Activated CD4-positive, alpha-beta T cell treated with anti-CD3 and anti-CD28 coated beads for 36 hours (primary cell): ENCODE results near the gene LTB4R. TPM values are rescaled to one million over a fixed set of nuclear protein-coding genes. Genes with fewer than 3 reads are reported as not detected.
A peak's percentile ranks its signal among the peaks of the same experiment; 100 is the strongest.

Source experiments
- ATAC-seq: fragments of 200-7000 bp; cut with Tn5 transposase; one replicate; pipeline ENCODE4 v1.10.0; 2021; ENCODE audit warnings: mild to moderate bottlenecking, moderate library complexity
- CTCF ChIA-PET: fragments of 350-600 bp; sonication (Branson Sonifier 250); formaldehyde crosslinking; loops from one replicate; lab custom pipeline; 2021; ENCODE audit warnings: antibody characterized with exemption; lab: Charles Lee
- POLR2A ChIA-PET: fragments of 350-600 bp; sonication (Branson Sonifier 250); formaldehyde crosslinking; loops from one replicate; lab custom pipeline; 2021; ENCODE audit warnings: antibody characterized with exemption, inconsistent platforms; lab: Charles Lee
- DNase-seq: peaks from one replicate; pipeline ENCODE4 v3.0.0-alpha.2; 2020
- H3K27ac Mint-ChIP-seq: one replicate; pipeline ENCODE4 v1.8.0; 2021; ENCODE audit warnings: mixed read lengths
- H3K27me3 Mint-ChIP-seq: one replicate; pipeline ENCODE4 v1.8.0; 2021; ENCODE audit warnings: mixed read lengths
- H3K36me3 Mint-ChIP-seq: one replicate; pipeline ENCODE4 v1.8.0; 2021; ENCODE audit warnings: low read depth, mixed read lengths
- H3K4me1 Mint-ChIP-seq: one replicate; pipeline ENCODE4 v1.8.0; 2021; ENCODE audit warnings: mixed read lengths
- H3K4me3 Mint-ChIP-seq: one replicate; pipeline ENCODE4 v1.8.0; 2021; ENCODE audit warnings: mild to moderate bottlenecking, moderate library complexity, mixed read lengths
- H3K9me3 Mint-ChIP-seq: one replicate; pipeline ENCODE4 v1.8.0; 2021; ENCODE audit warnings: low read depth, mixed read lengths
- intact Hi-C, 2 experiments: fragments of 100-400 bp; cut with DNase I in 1 of 2; cut with micrococcal nuclease in 1 of 2; formaldehyde crosslinking; loops; one replicate each; pipeline versions ENCODE4 v1.14.2 to v1.15.1; 2022 to 2024; cut with DNase I, micrococcal nuclease
- total RNA-seq, 2 experiments: library from RNA; stranded (reverse); gene quantifications; one replicate each; pipeline ENCODE4 v1.2.3, GENCODE V29; 2021

LTB4R gene
- total RNA-seq, 2 experiments from 2014 or later: 10.1 to 14.2 TPM

DNA sequence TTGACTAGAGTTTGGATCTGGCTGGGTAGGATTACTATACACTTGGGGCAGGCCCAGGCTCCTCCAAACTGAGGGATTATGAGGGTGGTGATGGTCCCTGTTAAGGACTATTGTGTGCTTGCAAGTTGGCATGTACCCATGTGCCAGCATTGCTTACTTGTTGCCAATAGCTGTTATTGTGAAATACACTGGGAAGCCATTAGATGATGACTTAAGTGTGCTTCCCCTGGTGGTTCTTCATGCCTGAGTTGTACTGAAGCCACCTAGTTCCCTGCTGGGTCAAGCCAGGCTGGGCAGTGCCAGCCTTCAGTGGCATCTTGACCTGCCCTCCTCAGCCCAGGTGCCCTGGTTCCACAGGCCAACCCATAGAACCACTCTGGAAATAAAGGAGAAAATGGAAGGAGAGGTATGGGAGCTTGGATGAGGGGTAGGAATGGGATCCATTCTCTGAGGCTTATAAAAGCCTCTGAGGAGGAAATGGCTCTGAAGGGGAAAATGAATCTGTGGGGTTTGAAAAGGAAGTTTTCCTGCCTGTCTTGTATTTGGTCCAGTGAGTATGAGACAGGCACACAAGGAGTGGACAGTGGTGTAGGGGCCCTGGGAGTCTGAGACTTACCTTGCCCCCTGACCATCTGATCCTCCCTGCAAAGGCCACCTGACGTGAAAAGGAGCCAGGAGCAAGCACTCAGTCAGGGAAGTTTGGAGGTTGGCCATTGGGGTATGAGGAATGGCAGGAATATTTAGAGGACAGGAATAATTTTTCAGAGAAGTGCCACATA is 724 bp downstream of the LTB4R start:
- DNase-seq (no peak), ATAC-seq (no peak)
- H3K27me3 Mint-ChIP-seq: no peaks in the 10 kb centered on the region
- ChIA-PET CTCF (interaction anchor here (1.4 to 16.5 kb wide), 5 partner anchors 14 to 120 kb away, joined by 8 to 430 read pairs (median 44); partner anchors contain the start of genes CHMP4A, DHRS1, GMPR2 and MDP1), POLR2A (interaction anchor here (1.4 kb wide), 1 partner anchor 41 kb away, joined by 3 read pairs; the partner anchor contains the start of gene RABGGTA)
- H3K9me3 Mint-ChIP-seq: no peaks in the 10 kb centered on the region
- H3K27ac Mint-ChIP-seq: peak overlapping the region; percentile 77
- peaks cover 65% of the 10 kb centered on the region for H3K4me1 Mint-ChIP-seq
- peak overlapping the region; percentile 70 for H3K4me3 Mint-ChIP-seq
- intact Hi-C loops: loop anchor here (1.0 to 2.0 kb wide), 3 partner anchors 15 to 119 kb away; no protein-coding TSS in a partner anchor
- H3K36me3 Mint-ChIP-seq: peaks cover 25% of the 10 kb centered on the region

DNA sequence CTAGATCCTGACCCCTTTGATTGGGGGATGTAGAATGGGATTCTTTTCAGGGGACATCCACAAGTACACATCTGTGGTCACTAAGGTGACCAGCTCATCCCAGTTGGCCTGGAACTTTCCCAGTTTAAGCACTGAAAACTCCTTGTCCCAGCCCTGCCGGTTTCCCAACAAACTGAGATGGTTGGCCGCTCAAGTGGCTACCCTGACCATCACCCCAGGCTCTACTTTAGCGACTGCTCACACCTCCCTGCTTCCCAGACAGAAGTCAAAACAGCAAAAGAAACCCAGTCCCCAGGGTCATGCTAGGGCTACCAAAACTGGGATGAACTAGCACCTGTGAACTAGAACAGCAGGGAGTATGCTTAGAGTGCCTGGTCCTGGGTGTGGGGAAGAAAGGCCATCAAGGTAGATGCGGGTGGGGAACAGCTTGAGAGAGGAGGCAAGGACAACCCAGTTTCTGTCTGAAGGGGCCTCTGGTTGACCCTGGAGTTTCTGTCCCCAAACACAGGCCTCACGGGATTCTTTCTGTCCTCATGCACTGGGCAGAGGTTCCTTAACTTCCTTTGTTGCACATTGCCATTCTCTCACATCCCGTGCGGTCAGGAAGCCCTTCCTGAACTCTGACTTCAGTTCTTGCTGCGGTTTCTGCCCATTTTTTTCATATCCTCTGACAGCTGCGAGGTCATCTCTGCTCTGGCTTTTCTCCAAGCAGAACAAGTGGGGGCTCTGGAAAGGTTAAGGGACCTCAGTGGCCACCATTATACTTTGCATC is 1.6 kb downstream of the LTB4R start:
- Mint-ChIP-seq H3K36me3 (peaks cover 19% of the 10 kb centered on the region), H3K27me3 (no peaks in the 10 kb centered on the region), H3K4me1 (peaks cover 70% of the 10 kb centered on the region), H3K9me3 (no peaks in the 10 kb centered on the region), H3K27ac (peak overlapping the region; percentile 15), H3K4me3 (peak overlapping the region; percentile 1)
- intact Hi-C loops: no loop called here
- POLR2A ChIA-PET: no interaction called here
- DNase-seq (peak; percentile 47), ATAC-seq (no peak)
- CTCF ChIA-PET: interaction anchor here (1.1 to 16.5 kb wide), 10 partner anchors 15 to 128 kb away, joined by 3 to 430 read pairs (median 8); partner anchors contain the start of genes CHMP4A, DHRS1, GMPR2 and MDP1

DNA sequence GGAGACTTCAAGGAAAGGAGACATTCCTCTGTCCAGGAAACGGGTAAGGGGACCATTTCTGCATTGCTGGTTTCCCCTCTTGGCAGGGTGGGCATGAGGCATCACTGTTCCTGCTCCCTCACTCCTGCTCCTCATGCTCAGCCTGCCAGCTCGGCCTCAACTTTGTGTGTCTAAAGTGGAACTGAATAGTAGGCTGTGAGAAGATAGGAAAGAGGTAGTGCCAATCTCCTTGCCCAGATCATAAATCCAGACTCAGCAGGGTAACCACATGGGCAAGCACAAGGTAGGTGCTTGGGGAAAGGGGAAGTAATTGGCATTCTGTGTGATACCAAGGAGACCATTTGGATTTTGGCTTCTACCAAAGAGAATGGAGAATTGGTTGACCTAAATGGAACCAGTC is 2.6 kb downstream of the LTB4R start:
- Mint-ChIP-seq H3K27me3 (no peaks in the 10 kb centered on the region), H3K27ac (no peak overlapping the region), H3K9me3 (no peaks in the 10 kb centered on the region), H3K36me3 (peaks cover 13% of the 10 kb centered on the region), H3K4me3 (no peak overlapping the region), H3K4me1 (peaks cover 64% of the 10 kb centered on the region)
- ATAC-seq: no peak
- CTCF ChIA-PET: interaction anchor here (0.7 to 10.7 kb wide), 9 partner anchors 16 to 380 kb away, joined by 3 to 120 read pairs (median 4); partner anchors contain the start of genes DHRS1 and NOP9
- no peak for DNase-seq
- POLR2A ChIA-PET: no interaction called here
- intact Hi-C loops: no loop called here

DNA sequence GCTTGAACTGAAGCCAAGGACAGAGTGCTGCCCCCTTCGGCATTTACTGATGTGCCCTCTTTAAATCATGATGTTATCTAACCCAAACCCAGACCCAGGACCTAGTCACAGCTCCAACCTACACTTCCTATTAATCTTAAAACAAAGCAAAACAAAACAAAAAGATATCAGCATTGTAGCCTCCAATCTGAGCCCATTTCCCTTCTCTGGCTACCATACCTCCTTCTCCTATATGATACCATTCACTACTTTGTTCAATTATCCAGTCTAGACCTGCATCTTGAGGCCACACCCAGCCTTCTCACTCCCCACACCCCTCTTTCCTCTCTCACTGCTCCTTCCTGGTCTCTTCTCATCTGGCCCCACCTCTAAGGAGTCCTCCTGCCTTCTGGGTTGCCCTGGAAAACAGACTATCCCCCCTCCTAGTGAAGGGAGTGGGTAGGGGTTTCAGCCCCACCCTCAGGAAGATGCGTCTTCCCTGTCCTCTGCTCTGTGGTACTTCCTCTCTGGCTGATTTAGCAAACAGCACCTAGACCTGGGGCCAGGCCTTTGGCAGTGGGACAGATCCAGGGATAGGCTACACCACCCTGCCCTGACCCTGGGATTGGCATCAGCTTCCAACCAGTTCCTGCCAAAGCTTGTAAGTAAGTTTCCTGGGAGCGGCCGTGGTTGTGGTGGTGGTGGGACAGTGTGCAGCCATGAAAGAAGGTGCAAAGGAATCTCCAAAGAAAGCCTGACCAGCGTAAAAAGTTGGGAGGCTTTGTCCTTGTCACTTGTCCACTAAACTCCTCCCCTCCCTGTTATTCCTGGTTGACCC is 3.3 kb downstream of the LTB4R start:
- ATAC-seq (no peak), DNase-seq (no peak)
- ChIA-PET CTCF (interaction anchor here (0.7 to 10.7 kb wide), 7 partner anchors 16 to 381 kb away, joined by 3 to 120 read pairs (median 5); partner anchors contain the start of genes DHRS1 and NOP9), POLR2A (no interaction called here)
- no peaks in the 10 kb centered on the region for H3K27me3 Mint-ChIP-seq
- H3K36me3 Mint-ChIP-seq: peaks cover 8% of the 10 kb centered on the region
- H3K4me3 Mint-ChIP-seq: no peak overlapping the region
- H3K9me3 Mint-ChIP-seq: no peaks in the 10 kb centered on the region
- no peak overlapping the region for H3K27ac Mint-ChIP-seq
- intact Hi-C loops: no loop called here
- peaks cover 59% of the 10 kb centered on the region for H3K4me1 Mint-ChIP-seq

DNA sequence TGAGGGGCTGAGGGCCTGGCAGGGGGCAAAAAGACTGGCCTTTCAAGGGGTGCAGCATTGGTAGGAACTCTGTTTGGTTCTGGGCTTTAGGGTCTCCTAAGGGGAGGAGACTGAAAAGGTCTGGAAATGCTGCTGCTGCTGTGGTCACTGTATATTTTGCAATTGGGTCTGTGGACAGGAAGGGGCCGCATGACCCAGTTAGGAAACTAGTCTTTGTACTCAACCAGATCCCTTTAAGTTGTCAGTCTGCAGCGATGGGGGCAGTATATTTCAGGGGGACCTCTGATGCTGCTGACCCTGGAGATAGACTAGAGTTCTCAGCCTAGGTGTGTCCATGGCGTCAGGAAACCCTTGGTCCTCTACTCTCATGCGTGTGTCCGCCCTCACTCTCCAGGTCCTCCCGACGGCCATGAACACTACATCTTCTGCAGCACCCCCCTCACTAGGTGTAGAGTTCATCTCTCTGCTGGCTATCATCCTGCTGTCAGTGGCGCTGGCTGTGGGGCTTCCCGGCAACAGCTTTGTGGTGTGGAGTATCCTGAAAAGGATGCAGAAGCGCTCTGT is 4.0 kb downstream of the LTB4R start:
- no peak for DNase-seq
- intact Hi-C loops: no loop called here
- Mint-ChIP-seq H3K36me3 (peaks cover 6% of the 10 kb centered on the region), H3K9me3 (no peaks in the 10 kb centered on the region), H3K27ac (no peak overlapping the region), H3K4me3 (no peak overlapping the region), H3K4me1 (peaks cover 51% of the 10 kb centered on the region), H3K27me3 (no peaks in the 10 kb centered on the region)
- ChIA-PET CTCF (interaction anchor here (0.9 to 10.7 kb wide), 3 partner anchors 12 to 18 kb away, joined by 3 to 120 read pairs (median 8); partner anchors contain the start of genes DHRS1 and NOP9), POLR2A (no interaction called here)
- ATAC-seq: no peak

DNA sequence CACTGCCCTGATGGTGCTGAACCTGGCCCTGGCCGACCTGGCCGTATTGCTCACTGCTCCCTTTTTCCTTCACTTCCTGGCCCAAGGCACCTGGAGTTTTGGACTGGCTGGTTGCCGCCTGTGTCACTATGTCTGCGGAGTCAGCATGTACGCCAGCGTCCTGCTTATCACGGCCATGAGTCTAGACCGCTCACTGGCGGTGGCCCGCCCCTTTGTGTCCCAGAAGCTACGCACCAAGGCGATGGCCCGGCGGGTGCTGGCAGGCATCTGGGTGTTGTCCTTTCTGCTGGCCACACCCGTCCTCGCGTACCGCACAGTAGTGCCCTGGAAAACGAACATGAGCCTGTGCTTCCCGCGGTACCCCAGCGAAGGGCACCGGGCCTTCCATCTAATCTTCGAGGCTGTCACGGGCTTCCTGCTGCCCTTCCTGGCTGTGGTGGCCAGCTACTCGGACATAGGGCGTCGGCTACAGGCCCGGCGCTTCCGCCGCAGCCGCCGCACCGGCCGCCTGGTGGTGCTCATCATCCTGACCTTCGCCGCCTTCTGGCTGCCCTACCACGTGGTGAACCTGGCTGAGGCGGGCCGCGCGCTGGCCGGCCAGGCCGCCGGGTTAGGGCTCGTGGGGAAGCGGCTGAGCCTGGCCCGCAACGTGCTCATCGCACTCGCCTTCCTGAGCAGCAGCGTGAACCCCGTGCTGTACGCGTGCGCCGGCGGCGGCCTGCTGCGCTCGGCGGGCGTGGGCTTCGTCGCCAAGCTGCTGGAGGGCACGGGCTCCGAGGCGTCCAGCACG is 4.7 kb downstream of the LTB4R start:
- H3K36me3 Mint-ChIP-seq: peaks cover 6% of the 10 kb centered on the region
- no peaks in the 10 kb centered on the region for H3K27me3 Mint-ChIP-seq
- ChIA-PET CTCF (interaction anchor here (0.9 to 10.7 kb wide), 4 partner anchors 8 to 18 kb away, joined by 3 to 120 read pairs (median 6); partner anchors contain the start of genes CIDEB, DHRS1 and NOP9), POLR2A (no interaction called here)
- H3K9me3 Mint-ChIP-seq: no peaks in the 10 kb centered on the region
- H3K4me3 Mint-ChIP-seq: no peak overlapping the region
- H3K27ac Mint-ChIP-seq: no peak overlapping the region
- intact Hi-C loops: no loop called here
- DNase-seq (no peak), ATAC-seq (no peak)
- peaks cover 49% of the 10 kb centered on the region for H3K4me1 Mint-ChIP-seq

DNA sequence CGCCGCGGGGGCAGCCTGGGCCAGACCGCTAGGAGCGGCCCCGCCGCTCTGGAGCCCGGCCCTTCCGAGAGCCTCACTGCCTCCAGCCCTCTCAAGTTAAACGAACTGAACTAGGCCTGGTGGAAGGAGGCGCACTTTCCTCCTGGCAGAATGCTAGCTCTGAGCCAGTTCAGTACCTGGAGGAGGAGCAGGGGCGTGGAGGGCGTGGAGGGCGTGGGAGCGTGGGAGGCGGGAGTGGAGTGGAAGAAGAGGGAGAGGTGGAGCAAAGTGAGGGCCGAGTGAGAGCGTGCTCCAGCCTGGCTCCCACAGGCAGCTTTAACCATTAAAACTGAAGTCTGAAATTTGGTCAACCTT is 5.3 kb downstream of the LTB4R start:
- ATAC-seq: no peak
- no peaks in the 10 kb centered on the region for H3K9me3 Mint-ChIP-seq
- intact Hi-C loops: no loop called here
- no peaks in the 10 kb centered on the region for H3K27me3 Mint-ChIP-seq
- POLR2A ChIA-PET: no interaction called here
- H3K36me3 Mint-ChIP-seq: peaks cover 6% of the 10 kb centered on the region
- no peak for DNase-seq
- peaks cover 49% of the 10 kb centered on the region for H3K4me1 Mint-ChIP-seq
- CTCF ChIA-PET: interaction anchor here (0.9 to 1.3 kb wide), 3 partner anchors 8 to 17 kb away, joined by 3 to 8 read pairs (median 4); partner anchors contain the start of gene CIDEB
- H3K4me3 Mint-ChIP-seq: no peak overlapping the region
- no peak overlapping the region for H3K27ac Mint-ChIP-seq

DNA sequence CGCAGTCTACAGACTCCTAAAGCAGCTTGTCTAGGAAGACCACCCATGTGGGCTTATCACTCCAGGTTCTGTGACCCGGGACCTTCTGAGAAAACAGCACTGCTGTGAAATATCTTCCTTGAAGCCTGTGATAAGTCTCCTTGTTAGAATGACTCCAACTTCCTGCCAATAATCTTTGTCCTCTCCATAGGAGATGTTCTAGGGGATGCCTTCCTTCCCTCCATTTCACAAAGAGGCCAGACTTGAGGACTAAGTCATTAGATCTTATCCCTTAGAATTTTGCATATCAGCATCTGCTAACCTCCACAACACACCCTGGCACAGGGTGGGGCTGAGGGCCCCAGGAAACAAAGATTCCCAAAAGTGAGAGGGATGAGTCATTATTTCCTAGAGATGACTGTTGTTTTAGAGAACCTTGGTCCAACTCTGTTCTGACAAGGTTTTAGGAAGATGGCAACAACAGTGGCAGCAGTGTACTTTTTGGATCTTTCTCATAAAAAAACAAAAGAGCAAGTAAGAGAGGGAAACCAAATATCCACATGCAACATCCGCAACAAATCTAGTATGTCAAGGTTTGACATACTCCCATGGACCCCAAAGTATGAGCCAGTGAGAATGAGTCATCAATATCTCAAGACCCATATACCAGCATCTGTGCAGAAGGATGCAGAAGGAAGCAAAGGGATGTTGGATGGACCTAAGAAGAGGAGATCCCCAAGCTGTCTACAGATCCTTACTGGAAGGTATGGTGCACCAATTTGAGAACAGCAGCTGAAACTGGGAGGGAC is 6.0 kb downstream of the LTB4R start:
- intact Hi-C loops: no loop called here
- H3K9me3 Mint-ChIP-seq: no peaks in the 10 kb centered on the region
- H3K4me1 Mint-ChIP-seq: peaks cover 42% of the 10 kb centered on the region
- POLR2A ChIA-PET: no interaction called here
- peak overlapping the region; percentile 35 for H3K27ac Mint-ChIP-seq
- no peaks in the 10 kb centered on the region for H3K27me3 Mint-ChIP-seq
- H3K4me3 Mint-ChIP-seq: no peak overlapping the region
- CTCF ChIA-PET: interaction anchor here (0.6 to 5.5 kb wide), 4 partner anchors 9 to 16 kb away, joined by 3 to 40 read pairs (median 8); partner anchors contain the start of genes CIDEB and LTB4R2
- peak; percentile 54 for ATAC-seq
- DNase-seq: no peak
- peaks cover 2% of the 10 kb centered on the region for H3K36me3 Mint-ChIP-seq

DNA sequence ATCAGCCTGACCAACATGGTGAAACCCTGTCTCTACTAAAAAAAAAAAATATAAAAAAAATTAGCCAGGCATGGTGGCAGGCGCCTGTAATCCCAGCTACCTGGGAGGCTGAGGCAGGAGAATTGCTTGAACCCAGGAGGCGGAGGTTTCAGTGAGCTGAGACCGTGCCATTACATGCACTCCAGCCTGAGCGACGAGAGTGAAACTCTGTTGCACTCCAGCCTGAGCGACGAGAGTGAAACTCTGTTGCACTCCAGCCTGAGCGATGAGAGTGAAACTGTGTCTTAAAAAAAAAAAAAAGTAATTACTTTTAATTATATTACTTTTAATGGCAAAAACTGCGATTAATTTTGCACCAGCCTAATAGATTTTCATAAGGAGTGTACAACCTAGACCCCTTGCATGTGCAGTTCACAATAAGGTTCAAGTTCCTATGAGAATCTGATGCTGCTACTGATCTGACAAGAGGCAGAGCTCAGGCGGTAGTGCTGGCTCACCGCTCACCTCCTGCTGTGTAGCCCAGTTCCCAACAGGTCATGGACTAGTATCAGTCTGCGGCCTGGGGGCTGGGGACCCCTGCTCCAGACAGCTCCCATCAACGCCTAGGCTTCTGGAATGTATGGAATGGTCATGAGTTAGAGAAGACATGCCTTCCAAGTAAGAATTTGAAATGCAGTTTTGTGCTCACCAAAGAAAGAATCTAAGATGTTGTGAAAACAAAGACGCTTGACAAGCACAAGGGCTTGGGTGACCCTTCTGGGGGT is 10.1 kb downstream of the LTB4R start:
- ChIA-PET POLR2A (no interaction called here), CTCF (interaction anchor here (0.6 to 5.5 kb wide), 4 partner anchors 11 to 1236 kb away, joined by 3 to 40 read pairs (median 5); partner anchors contain the start of genes CIDEB and LTB4R2)
- ATAC-seq (no peak), DNase-seq (no peak)
- Mint-ChIP-seq H3K4me1 (peaks cover 14% of the 10 kb centered on the region), H3K27me3 (peaks cover 2% of the 10 kb centered on the region), H3K36me3 (peaks cover 1% of the 10 kb centered on the region), H3K27ac (no peak overlapping the region), H3K9me3 (no peaks in the 10 kb centered on the region), H3K4me3 (no peak overlapping the region)
- intact Hi-C loops: no loop called here
